ENCODE data around the gene SRGAP3. TPM values are rescaled to one million over a fixed set of nuclear protein-coding genes. Genes with fewer than 3 reads are reported as not detected.
A peak's percentile ranks its signal among the peaks of the same experiment; 100 is the strongest.

SRGAP3 gene
- total and polyA plus RNA-seq, 2 donors (not counting 1 experiment from before 2014, with no cell fraction given): 0.92 to 12.4 TPM

DNA sequence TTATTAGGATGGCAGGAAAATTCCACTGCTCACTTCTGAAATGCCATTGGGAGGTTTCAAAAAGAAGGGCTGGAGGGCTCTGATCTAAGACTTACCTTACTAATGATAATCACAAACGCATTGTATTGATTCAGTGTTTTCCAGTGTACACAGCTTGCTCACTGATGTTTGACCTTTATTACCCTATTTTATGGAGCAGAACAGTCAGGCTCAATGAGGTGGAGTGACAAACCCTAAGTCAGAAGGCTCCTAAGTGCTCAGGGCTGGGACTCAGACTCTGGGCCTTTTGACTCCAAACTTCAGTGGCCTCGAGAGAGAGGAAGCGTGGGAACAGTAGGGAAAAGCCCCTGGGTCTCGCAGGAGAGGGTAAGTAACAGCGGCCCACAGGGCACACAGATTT, 265.9 kb downstream of the SRGAP3 start:
- no peaks in the 10 kb centered on the region for H3K79me2 ChIP-seq (ENCODE audit: control insufficient read depth, insufficient read depth, low read length)
- H3K36me3 ChIP-seq (ENCODE audit: control insufficient read depth, insufficient read depth, low read length): no peaks in the 10 kb centered on the region
- H3K4me3 ChIP-seq (replicated peaks in 1 of 4; ENCODE audit: control extremely low read depth in 1 of 4, insufficient read depth in 1 of 4, low read depth in 3 of 4, low read length in 4 of 4): no peak overlapping the region
- no peak overlapping the region for H2AFZ ChIP-seq (ENCODE audit: low read length)
- no peaks in the 10 kb centered on the region for H3K4me1 ChIP-seq (ENCODE audit: control insufficient read depth, extremely low read depth, insufficient read depth, low read length)
- no peak overlapping the region for H3K4me2 ChIP-seq (ENCODE audit: extremely low read depth, insufficient read depth, low read length)
- H3K27ac ChIP-seq (ENCODE audit: insufficient read depth, low read length): no peak overlapping the region
- no peak for DNase-seq (ENCODE audit: low read depth in 2 of 2)
- H3K9me3 ChIP-seq (ENCODE audit: control insufficient read depth, insufficient read depth, low read depth, low read length): no peaks in the 10 kb centered on the region
- H4K20me1 ChIP-seq (ENCODE audit: control insufficient read depth, extremely low read depth, insufficient read depth, low read length): no peaks in the 10 kb centered on the region
- TF ChIP-seq, protein P1, sequence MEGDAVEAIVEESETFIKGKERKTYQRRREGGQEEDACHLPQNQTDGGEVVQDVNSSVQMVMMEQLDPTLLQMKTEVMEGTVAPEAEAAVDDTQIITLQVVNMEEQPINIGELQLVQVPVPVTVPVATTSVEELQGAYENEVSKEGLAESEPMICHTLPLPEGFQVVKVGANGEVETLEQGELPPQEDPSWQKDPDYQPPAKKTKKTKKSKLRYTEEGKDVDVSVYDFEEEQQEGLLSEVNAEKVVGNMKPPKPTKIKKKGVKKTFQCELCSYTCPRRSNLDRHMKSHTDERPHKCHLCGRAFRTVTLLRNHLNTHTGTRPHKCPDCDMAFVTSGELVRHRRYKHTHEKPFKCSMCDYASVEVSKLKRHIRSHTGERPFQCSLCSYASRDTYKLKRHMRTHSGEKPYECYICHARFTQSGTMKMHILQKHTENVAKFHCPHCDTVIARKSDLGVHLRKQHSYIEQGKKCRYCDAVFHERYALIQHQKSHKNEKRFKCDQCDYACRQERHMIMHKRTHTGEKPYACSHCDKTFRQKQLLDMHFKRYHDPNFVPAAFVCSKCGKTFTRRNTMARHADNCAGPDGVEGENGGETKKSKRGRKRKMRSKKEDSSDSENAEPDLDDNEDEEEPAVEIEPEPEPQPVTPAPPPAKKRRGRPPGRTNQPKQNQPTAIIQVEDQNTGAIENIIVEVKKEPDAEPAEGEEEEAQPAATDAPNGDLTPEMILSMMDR (conservative IDR thresholded peaks at IDR 0.05 in 1 of 2, IDR thresholded peaks at IDR 0.05 in 1 of 2; ENCODE audit: low read depth in 1 of 2, low read length in 2 of 2): no peak
- no peak for TF ChIP-seq EZH2 (IDR thresholded peaks at IDR 0.05; ENCODE audit: low read length, missing control alignments)
- H3K27me3 ChIP-seq (ENCODE audit: control insufficient read depth, insufficient read depth, low read length): no peaks in the 10 kb centered on the region
- H3K9ac ChIP-seq (ENCODE audit: insufficient read depth, low read length): no peak overlapping the region

- no peak for DNase-seq (ENCODE audit: low read depth in 2 of 2)
- Histone ChIP-seq H3K27me3 (ENCODE audit: control insufficient read depth, insufficient read depth, low read length) (no peaks in the 10 kb centered on the region), H3K4me3 (replicated peaks in 1 of 4; ENCODE audit: control extremely low read depth in 1 of 4, insufficient read depth in 1 of 4, low read depth in 3 of 4, low read length in 4 of 4) (no peak overlapping the region), H4K20me1 (ENCODE audit: control insufficient read depth, extremely low read depth, insufficient read depth, low read length) (no peaks in the 10 kb centered on the region), H3K9ac (ENCODE audit: insufficient read depth, low read length) (no peak overlapping the region), H3K36me3 (ENCODE audit: control insufficient read depth, insufficient read depth, low read length) (no peaks in the 10 kb centered on the region), H3K4me1 (ENCODE audit: control insufficient read depth, extremely low read depth, insufficient read depth, low read length) (no peaks in the 10 kb centered on the region), H3K79me2 (ENCODE audit: control insufficient read depth, insufficient read depth, low read length) (no peaks in the 10 kb centered on the region), H3K9me3 (ENCODE audit: control insufficient read depth, insufficient read depth, low read depth, low read length) (no peaks in the 10 kb centered on the region), H2AFZ (ENCODE audit: low read length) (no peak overlapping the region), H3K27ac (ENCODE audit: insufficient read depth, low read length) (no peak overlapping the region), H3K4me2 (ENCODE audit: extremely low read depth, insufficient read depth, low read length) (no peak overlapping the region)
- TF ChIP-seq, protein P1 (conservative IDR thresholded peaks at IDR 0.05 in 1 of 2, IDR thresholded peaks at IDR 0.05 in 1 of 2; ENCODE audit: low read depth in 1 of 2, low read length in 2 of 2): no peak
- TF ChIP-seq EZH2 (IDR thresholded peaks at IDR 0.05; ENCODE audit: low read length, missing control alignments): no peak
Measured at GRCh38 chr3:8983026-8983425, 266.4 kb downstream of the SRGAP3 start.

GRCh38 chr3:8982509-8982908, 266.9 kb downstream of the SRGAP3 start:
- Histone ChIP-seq H4K20me1 (ENCODE audit: control insufficient read depth, extremely low read depth, insufficient read depth, low read length) (no peaks in the 10 kb centered on the region), H3K4me2 (ENCODE audit: extremely low read depth, insufficient read depth, low read length) (no peak overlapping the region), H3K4me3 (replicated peaks in 1 of 4; ENCODE audit: control extremely low read depth in 1 of 4, insufficient read depth in 1 of 4, low read depth in 3 of 4, low read length in 4 of 4) (no peak overlapping the region), H3K4me1 (ENCODE audit: control insufficient read depth, extremely low read depth, insufficient read depth, low read length) (no peaks in the 10 kb centered on the region), H3K36me3 (ENCODE audit: control insufficient read depth, insufficient read depth, low read length) (no peaks in the 10 kb centered on the region), H3K27ac (ENCODE audit: insufficient read depth, low read length) (no peak overlapping the region), H3K9ac (ENCODE audit: insufficient read depth, low read length) (no peak overlapping the region), H3K9me3 (ENCODE audit: control insufficient read depth, insufficient read depth, low read depth, low read length) (no peaks in the 10 kb centered on the region), H3K27me3 (ENCODE audit: control insufficient read depth, insufficient read depth, low read length) (no peaks in the 10 kb centered on the region), H3K79me2 (ENCODE audit: control insufficient read depth, insufficient read depth, low read length) (no peaks in the 10 kb centered on the region), H2AFZ (ENCODE audit: low read length) (no peak overlapping the region)
- TF ChIP-seq, protein P1 (conservative IDR thresholded peaks at IDR 0.05 in 1 of 2, IDR thresholded peaks at IDR 0.05 in 1 of 2; ENCODE audit: low read depth in 1 of 2, low read length in 2 of 2): no peak
- no peak for TF ChIP-seq EZH2 (IDR thresholded peaks at IDR 0.05; ENCODE audit: low read length, missing control alignments)
- DNase-seq (ENCODE audit: low read depth in 2 of 2): peak; percentile 36 to 52
